Prostate gland (tissue), 2 donors: ENCODE data around the gene ANO2.

Experiments
- CTCF ChIP-seq, 4 experiments: fragments of 200-600 bp in 2 of 4; fragments of 450-650 bp in 2 of 4; sonication (generic) in 2 of 4; IDR thresholded peaks; 1 replicate in 3 of 4; 2 replicates in 1 of 4; pipeline ENCODE4 v1.5.1; 2016 to 2019; ENCODE audit warnings: antibody characterized with exemption in 4 of 4, mild to moderate bottlenecking in 2 of 4, moderate library complexity in 2 of 4
- POLR2A ChIP-seq: fragments of 450-650 bp; IDR thresholded peaks from one replicate; pipeline ENCODE4 v1.6.1; 2016; ENCODE audit warnings: antibody characterized with exemption, mild to moderate bottlenecking
- POLR2AphosphoS5 ChIP-seq: sonication (generic); formaldehyde crosslinking; IDR thresholded peaks from one replicate; pipeline ENCODE4 v1.6.1; 2017; ENCODE audit warnings: antibody characterized with exemption

GRCh38 chr12:5746036-5746908, 198.8 kb downstream of the ANO2 start:
- TF ChIP-seq POLR2A (no peak), CTCF (IDR thresholded peaks at IDR 0.05) (no peak), POLR2AphosphoS5 (no peak)
